ENCODE measurements around the gene EXOC2. TPM values are rescaled to one million over a fixed set of nuclear protein-coding genes. Genes with fewer than 3 reads are reported as not detected.

Gene EXOC2
- polyA plus RNA-seq, 1 donor (not counting 4 experiments of a cell fraction or from before 2014, with no cell fraction given): 28.4 TPM

GRCh38 chr6:611928-612327 lies 81.0 kb downstream of the EXOC2 start:
- H3K4me3 ChIP-seq (ENCODE audit: control insufficient read depth in 2 of 3, extremely low read depth in 1 of 3, insufficient read depth in 2 of 3, low read depth in 1 of 3, low read length in 3 of 3): no peak overlapping the region
- H2AFZ ChIP-seq (ENCODE audit: control insufficient read depth, low read length): no peak overlapping the region
- no peaks in the 10 kb centered on the region for H3K9me1 ChIP-seq (ENCODE audit: control insufficient read depth, extremely low read depth, insufficient read depth, low read length)
- H3K9ac ChIP-seq (ENCODE audit: control insufficient read depth, extremely low read depth, insufficient read depth, low read length): no peak overlapping the region
- no peak for TF ChIP-seq EZH2 (IDR thresholded peaks at IDR 0.05; ENCODE audit: low read length)
- TF ChIP-seq, protein P1, sequence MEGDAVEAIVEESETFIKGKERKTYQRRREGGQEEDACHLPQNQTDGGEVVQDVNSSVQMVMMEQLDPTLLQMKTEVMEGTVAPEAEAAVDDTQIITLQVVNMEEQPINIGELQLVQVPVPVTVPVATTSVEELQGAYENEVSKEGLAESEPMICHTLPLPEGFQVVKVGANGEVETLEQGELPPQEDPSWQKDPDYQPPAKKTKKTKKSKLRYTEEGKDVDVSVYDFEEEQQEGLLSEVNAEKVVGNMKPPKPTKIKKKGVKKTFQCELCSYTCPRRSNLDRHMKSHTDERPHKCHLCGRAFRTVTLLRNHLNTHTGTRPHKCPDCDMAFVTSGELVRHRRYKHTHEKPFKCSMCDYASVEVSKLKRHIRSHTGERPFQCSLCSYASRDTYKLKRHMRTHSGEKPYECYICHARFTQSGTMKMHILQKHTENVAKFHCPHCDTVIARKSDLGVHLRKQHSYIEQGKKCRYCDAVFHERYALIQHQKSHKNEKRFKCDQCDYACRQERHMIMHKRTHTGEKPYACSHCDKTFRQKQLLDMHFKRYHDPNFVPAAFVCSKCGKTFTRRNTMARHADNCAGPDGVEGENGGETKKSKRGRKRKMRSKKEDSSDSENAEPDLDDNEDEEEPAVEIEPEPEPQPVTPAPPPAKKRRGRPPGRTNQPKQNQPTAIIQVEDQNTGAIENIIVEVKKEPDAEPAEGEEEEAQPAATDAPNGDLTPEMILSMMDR (optimal IDR thresholded peaks at IDR 0.05 in 1 of 3, IDR thresholded peaks at IDR 0.05 in 1 of 3, conservative IDR thresholded peaks at IDR 0.05 in 1 of 3; ENCODE audit: extremely low read depth in 1 of 3, insufficient read depth in 2 of 3, low read length in 3 of 3): no peak
- H4K20me1 ChIP-seq (ENCODE audit: control insufficient read depth, extremely low read depth, insufficient read depth, low read length): no peaks in the 10 kb centered on the region
- H3K4me2 ChIP-seq (ENCODE audit: control insufficient read depth, extremely low read depth, insufficient read depth, low read depth, low read length): no peak overlapping the region
- H3K79me2 ChIP-seq (ENCODE audit: control insufficient read depth, insufficient read depth, low read length): no peaks in the 10 kb centered on the region
- no peak overlapping the region for H3K27ac ChIP-seq (ENCODE audit: control insufficient read depth, insufficient read depth, low read length)
- H3K27me3 ChIP-seq (ENCODE audit: control insufficient read depth, extremely low read depth, insufficient read depth, low read length): no peaks in the 10 kb centered on the region
- H3K4me1 ChIP-seq (ENCODE audit: control insufficient read depth, extremely low read depth, insufficient read depth, low read length): no peaks in the 10 kb centered on the region
- H3K36me3 ChIP-seq (ENCODE audit: control insufficient read depth in 2 of 2, extremely low read depth in 1 of 2, insufficient read depth in 2 of 2, low read length in 2 of 2): peaks cover 0 to 5% of the 10 kb centered on the region in 2 experiments
- FAIRE-seq: no peak
- no peaks in the 10 kb centered on the region for H3K9me3 ChIP-seq (ENCODE audit: control insufficient read depth, low read depth, low read length)
- DNase-seq (ENCODE audit: low read depth, low spot score): no peak
- dilution Hi-C loops (cut with MboI; ENCODE audit: extremely low pct_ligation_motif_present, low sequenced_read_pairs): no loop called here

DNA sequence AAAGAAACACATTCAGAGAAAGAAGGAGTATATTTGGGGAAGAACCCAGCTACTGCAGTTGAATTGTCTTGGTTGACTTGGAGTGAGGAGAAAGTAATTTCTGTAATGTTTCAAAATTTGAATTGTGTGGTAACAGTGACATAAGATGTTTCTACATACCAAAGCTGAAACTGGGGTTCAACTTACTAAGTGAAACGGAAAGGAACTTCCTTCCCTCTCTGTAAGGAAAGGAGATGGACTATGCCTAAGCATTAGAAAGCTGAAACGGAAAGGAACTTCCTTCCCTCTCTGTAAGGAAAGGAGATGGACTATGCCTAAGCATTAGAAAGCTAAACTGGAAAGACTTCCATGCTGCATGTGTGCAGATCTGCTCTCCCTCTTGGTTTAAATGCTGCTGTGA lies 82.1 kb downstream of the EXOC2 start:
- no peak for TF ChIP-seq EZH2 (IDR thresholded peaks at IDR 0.05; ENCODE audit: low read length)
- TF ChIP-seq, protein P1 (optimal IDR thresholded peaks at IDR 0.05 in 1 of 3, IDR thresholded peaks at IDR 0.05 in 1 of 3, conservative IDR thresholded peaks at IDR 0.05 in 1 of 3; ENCODE audit: extremely low read depth in 1 of 3, insufficient read depth in 2 of 3, low read length in 3 of 3): no peak
- no peaks in the 10 kb centered on the region for H4K20me1 ChIP-seq (ENCODE audit: control insufficient read depth, extremely low read depth, insufficient read depth, low read length)
- no peaks in the 10 kb centered on the region for H3K27me3 ChIP-seq (ENCODE audit: control insufficient read depth, extremely low read depth, insufficient read depth, low read length)
- H3K27ac ChIP-seq (ENCODE audit: control insufficient read depth, insufficient read depth, low read length): no peak overlapping the region
- no peaks in the 10 kb centered on the region for H3K9me3 ChIP-seq (ENCODE audit: control insufficient read depth, low read depth, low read length)
- no peaks in the 10 kb centered on the region for H3K79me2 ChIP-seq (ENCODE audit: control insufficient read depth, insufficient read depth, low read length)
- peaks cover 5% of the 10 kb centered on the region in 2 experiments for H3K36me3 ChIP-seq (ENCODE audit: control insufficient read depth in 2 of 2, extremely low read depth in 1 of 2, insufficient read depth in 2 of 2, low read length in 2 of 2)
- no peaks in the 10 kb centered on the region for H3K4me1 ChIP-seq (ENCODE audit: control insufficient read depth, extremely low read depth, insufficient read depth, low read length)
- H3K4me3 ChIP-seq (ENCODE audit: control insufficient read depth in 2 of 3, extremely low read depth in 1 of 3, insufficient read depth in 2 of 3, low read depth in 1 of 3, low read length in 3 of 3): no peak overlapping the region
- dilution Hi-C loops (cut with MboI; ENCODE audit: extremely low pct_ligation_motif_present, low sequenced_read_pairs): no loop called here
- no peak for DNase-seq (ENCODE audit: low read depth, low spot score)
- no peaks in the 10 kb centered on the region for H3K9me1 ChIP-seq (ENCODE audit: control insufficient read depth, extremely low read depth, insufficient read depth, low read length)
- H3K9ac ChIP-seq (ENCODE audit: control insufficient read depth, extremely low read depth, insufficient read depth, low read length): no peak overlapping the region
- FAIRE-seq: no peak
- no peak overlapping the region for H2AFZ ChIP-seq (ENCODE audit: control insufficient read depth, low read length)
- H3K4me2 ChIP-seq (ENCODE audit: control insufficient read depth, extremely low read depth, insufficient read depth, low read depth, low read length): no peak overlapping the region

Measured in keratinocyte (primary cell).